Mesothelial cell of epicardium (in vitro differentiated cells): ENCODE results near the gene ABCA7. TPM values are rescaled to one million over a fixed set of nuclear protein-coding genes. Genes with fewer than 3 reads are reported as not detected.

Experiments
- DNase-seq, 2 experiments: peaks; one replicate each; pipeline ENCODE4 v3.0.0; 2021; ENCODE audit warnings: low spot score in 2 of 2; ENCODE audit not compliant: unreplicated experiment in 2 of 2
- H3K27ac Mint-ChIP-seq: 2 replicates; pipeline ENCODE4 v1.8.0; 2021; ENCODE audit warnings: mixed read lengths
- H3K27me3 Mint-ChIP-seq: 2 replicates; pipeline ENCODE4 v1.8.0; 2021; ENCODE audit warnings: low read depth, mixed read lengths
- H3K36me3 Mint-ChIP-seq: 2 replicates; pipeline ENCODE4 v1.8.0; 2021; ENCODE audit warnings: mixed read lengths
- H3K4me1 Mint-ChIP-seq: 2 replicates; pipeline ENCODE4 v1.8.0; 2021; ENCODE audit warnings: mixed read lengths
- H3K4me3 Mint-ChIP-seq: 2 replicates; pipeline ENCODE4 v1.8.0; 2021; ENCODE audit warnings: mild to moderate bottlenecking, moderate library complexity, mixed read lengths
- H3K9me3 Mint-ChIP-seq: 2 replicates; pipeline ENCODE4 v1.8.0; 2021; ENCODE audit warnings: mixed read lengths
- CTCF ChIP-seq: fragments of 200-600 bp; sonication (generic); IDR thresholded peaks from one replicate; pipeline ENCODE4 v1.5.0; 2021; ENCODE audit warnings: antibody characterized with exemption; ENCODE audit not compliant: unreplicated experiment
- total RNA-seq: library from RNA; stranded (reverse); gene quantifications from 3 replicates; pipeline ENCODE4 v1.2.1, GENCODE V29; 2021

The ABCA7 gene
- total RNA-seq, 1 donor from 2014 or later: 22.5 TPM

GRCh38 chr19:1106841-1107660 is 67.1 kb downstream of the ABCA7 start:
- no peaks in the 10 kb centered on the region for H3K27me3 Mint-ChIP-seq
- no peak overlapping the region for H3K27ac Mint-ChIP-seq
- H3K4me3 Mint-ChIP-seq: peak overlapping the region; percentile 38
- TF ChIP-seq CTCF: no peak
- H3K4me1 Mint-ChIP-seq: peaks cover 21% of the 10 kb centered on the region
- DNase-seq: no peak
- H3K36me3 Mint-ChIP-seq: no peaks in the 10 kb centered on the region
- no peaks in the 10 kb centered on the region for H3K9me3 Mint-ChIP-seq

DNA sequence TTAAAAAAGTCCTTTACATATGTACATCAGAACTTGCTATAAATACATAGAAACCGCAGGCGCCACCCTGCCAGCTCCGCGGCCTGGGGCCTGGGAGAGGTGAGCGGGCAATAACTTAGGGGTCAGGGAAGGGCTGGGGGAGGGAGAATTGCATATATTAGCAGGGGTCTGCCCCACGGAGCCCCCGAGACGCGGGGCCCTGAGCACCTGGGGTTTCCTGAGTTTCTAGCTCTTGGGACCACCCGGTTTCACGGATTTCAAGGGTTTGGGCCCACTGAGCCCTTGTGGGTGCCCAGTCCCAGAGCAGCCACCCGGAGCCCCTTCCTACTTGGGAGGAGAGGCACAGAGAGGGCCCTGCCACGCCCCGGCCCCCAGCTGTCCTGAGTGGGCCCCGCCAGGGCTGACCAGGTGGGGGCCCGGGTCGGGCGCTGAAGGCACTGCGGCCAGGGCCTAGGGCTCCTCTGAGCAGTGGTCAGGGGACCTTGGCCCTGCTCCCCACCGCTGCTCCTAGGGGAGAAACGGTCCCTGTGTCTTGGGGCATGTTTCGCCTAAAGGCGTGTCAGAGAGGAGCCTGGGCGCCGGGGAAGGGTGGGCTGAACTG is 67.9 kb downstream of the ABCA7 start:
- Mint-ChIP-seq H3K27ac (no peak overlapping the region), H3K36me3 (no peaks in the 10 kb centered on the region), H3K4me1 (peaks cover 15% of the 10 kb centered on the region), H3K4me3 (no peak overlapping the region), H3K27me3 (no peaks in the 10 kb centered on the region), H3K9me3 (no peaks in the 10 kb centered on the region)
- DNase-seq: no peak
- no peak for TF ChIP-seq CTCF

DNA sequence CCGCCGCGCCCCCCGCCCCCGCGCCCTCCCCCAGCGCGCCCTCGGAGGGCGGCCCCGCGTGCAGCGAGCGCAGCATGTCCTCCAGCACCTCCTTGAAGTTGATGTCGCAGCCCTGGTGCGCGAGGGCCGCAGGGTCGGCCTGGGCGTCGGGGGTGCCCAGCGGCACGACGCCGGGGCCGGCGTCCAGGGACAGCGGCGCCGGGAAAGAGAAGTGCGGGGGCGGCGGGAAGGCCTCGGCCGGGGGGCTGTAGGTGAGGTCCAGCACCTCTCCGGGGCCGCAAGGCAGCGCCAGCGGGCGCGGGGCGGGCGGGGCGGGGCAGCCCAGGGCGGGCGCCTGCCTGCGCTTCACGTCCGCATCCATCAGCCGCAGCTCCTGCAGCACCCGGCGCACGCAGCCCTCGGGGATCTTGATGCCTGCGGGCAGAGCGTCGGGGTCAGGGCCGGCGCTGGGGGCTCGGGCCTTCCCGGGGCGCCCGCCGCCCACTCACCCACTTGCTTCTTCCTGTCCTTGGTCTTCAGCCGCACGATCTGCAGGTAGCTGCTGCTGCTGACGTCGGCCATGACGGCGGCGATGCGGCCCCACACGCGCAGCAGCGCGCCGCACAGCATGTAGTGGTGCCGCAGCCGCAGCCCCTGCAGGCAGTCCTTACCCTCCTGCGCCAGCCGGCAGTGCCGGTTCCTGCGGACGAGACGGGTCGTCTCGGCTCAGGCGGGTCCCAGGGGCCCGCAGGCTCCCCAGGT is 68.6 kb downstream of the ABCA7 start:
- peaks cover 11% of the 10 kb centered on the region for H3K4me1 Mint-ChIP-seq
- no peaks in the 10 kb centered on the region for H3K27me3 Mint-ChIP-seq
- no peak for DNase-seq
- no peaks in the 10 kb centered on the region for H3K9me3 Mint-ChIP-seq
- no peak overlapping the region for H3K27ac Mint-ChIP-seq
- H3K4me3 Mint-ChIP-seq: no peak overlapping the region
- no peak for TF ChIP-seq CTCF
- no peaks in the 10 kb centered on the region for H3K36me3 Mint-ChIP-seq

- no peak for TF ChIP-seq CTCF
- peaks cover 10% of the 10 kb centered on the region for H3K4me1 Mint-ChIP-seq
- no peaks in the 10 kb centered on the region for H3K27me3 Mint-ChIP-seq
Measured at GRCh38 chr19:1109032-1109551, 69.2 kb downstream of the ABCA7 start.

GRCh38 chr19:1109697-1110671 is 70.1 kb downstream of the ABCA7 start:
- Mint-ChIP-seq H3K27me3 (no peaks in the 10 kb centered on the region), H3K4me1 (peaks cover 9% of the 10 kb centered on the region), H3K36me3 (no peaks in the 10 kb centered on the region), H3K9me3 (no peaks in the 10 kb centered on the region), H3K27ac (no peak overlapping the region), H3K4me3 (no peak overlapping the region)
- no peak for DNase-seq
- no peak for TF ChIP-seq CTCF

More at GRCh38 chr19:1109032-1109551, 69.2 kb downstream of the ABCA7 start:
- Mint-ChIP-seq H3K27ac (no peak overlapping the region), H3K4me3 (no peak overlapping the region), H3K9me3 (no peaks in the 10 kb centered on the region), H3K36me3 (no peaks in the 10 kb centered on the region)
- DNase-seq: no peak
